Measurements from ENCODE around the gene KRTAP2-1.
"Not testable (repeated sequence)": the region's sequence is repeated elsewhere in the genome, so short reads cannot be mapped to it uniquely, and the experiment has no call there.

The KRTAP2-1 gene, protein sequence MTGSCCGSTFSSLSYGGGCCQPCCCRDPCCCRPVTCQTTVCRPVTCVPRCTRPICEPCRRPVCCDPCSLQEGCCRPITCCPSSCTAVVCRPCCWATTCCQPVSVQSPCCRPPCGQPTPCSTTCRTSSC

DNA sequence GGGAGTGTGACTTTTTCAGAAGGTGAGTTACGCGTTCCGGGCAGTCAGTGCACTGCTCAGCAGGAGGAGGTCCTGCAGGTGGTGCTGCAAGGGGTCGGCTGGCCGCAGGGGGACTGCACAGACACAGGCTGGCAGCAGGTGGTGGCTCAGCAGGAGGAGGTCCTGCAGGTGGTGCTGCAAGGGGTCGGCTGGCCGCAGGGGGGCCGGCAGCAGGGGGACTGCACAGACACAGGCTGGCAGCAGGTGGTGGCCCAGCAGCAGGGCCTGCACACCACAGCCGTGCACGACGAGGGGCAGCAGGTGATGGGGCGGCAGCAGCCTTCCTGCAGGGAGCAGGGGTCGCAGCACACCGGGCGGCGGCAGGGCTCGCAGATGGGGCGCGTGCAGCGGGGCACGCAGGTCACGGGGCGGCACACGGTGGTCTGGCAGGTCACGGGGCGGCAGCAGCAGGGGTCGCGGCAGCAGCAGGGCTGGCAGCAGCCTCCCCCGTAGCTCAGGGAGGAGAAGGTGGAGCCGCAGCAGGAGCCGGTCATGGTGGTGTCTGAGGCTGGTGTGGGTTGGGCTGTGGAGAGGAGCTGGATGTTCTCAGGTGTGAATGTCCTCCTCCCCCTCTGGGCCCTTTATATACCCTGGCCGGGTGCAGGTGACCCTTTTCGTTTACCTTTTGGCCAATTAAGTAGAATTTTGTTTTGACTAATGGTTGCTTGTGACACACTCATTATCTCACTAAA, at the start of gene KRTAP2-1:
Gene KRTAP2-1 (minus strand): TSS at position 582 of the 731 bp plus-strand sequence. CDS start 49 bp downstream, at position 533.
- DNase-seq, result not testable (repeated sequence)

DNA sequence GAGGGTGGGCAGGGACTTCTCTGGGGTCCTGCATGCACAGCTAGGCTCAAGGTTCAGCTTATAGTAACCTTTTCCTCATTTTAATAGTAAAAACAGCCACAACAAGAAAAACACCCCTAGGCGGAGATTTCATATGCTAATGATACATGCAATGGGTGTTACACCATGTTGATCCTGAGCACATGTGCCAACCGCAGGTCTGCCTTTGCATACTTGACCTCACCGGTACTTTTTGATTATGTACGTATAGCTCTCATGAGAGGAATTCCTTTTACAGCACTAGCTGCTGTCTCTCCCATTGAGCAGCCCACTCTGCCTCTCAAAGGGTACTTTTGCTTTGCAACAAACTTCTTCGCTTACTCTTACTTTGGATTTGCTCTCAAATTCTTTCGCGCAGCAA, 48.9 kb upstream of the KRTAP2-1 start:
- DNase-seq, result no peak

DNA sequence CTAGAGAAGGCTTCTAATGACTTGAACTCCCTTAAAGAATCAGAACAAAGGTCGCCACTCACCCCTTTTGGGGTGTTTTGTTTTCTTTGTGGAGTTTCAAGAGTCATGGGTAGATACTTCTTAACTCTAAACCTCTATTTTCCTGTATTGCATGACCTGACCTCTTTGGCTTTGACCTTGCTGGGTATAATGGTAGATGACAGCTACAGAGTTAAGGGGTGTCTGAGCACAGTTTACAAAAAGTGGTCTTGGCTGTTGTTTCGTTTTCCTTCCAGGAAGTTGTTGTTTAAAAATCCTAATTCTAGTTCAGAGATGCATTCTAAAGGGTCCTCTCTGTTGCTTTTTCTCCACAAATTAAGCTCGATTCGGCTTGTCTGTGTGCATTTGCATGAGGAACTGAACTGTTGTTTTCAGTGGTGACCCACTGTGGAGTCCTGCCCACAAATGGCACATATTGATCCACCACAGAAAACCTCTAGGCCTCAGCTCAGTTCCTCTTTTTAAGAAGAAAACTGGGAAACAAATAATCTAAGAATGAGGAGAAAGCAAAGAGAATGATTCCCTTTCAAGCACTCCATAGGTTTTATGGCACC, 41.7 kb upstream of the KRTAP2-1 start:
- not testable (repeated sequence) for DNase-seq

DNA sequence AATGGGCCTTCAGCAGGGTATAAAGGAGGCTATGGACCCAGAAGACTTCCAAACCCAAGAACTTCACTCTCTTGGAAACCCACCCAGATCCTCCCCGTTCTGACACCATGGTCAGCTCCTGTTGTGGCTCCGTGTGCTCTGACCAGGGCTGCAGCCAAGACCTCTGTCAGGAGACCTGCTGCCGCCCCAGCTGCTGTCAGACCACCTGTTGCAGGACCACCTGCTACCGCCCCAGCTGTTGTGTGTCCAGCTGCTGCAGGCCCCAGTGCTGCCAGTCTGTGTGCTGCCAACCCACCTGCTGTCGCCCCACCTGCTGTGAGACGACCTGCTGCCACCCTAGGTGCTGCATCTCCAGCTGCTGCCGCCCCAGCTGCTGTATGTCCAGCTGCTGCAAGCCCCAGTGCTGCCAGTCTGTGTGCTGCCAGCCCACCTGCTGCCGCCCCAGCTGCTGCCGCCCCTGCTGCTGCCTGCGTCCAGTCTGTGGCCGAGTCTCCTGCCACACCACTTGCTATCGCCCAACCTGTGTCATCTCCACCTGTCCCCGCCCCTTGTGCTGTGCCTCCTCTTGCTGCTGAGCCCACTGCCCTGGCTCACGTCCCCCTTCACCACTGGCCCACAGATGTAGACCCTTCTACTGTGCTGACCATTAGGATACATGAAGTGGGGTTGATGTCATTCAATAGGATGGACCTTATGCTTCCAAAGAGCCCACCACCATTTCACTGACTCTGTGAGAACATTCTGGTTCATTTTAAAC, 37.2 kb upstream of the KRTAP2-1 start, which contains the start of gene KRTAP4-7:
Gene KRTAP4-7 (plus strand): TSS at position 51 of the 757 bp plus-strand sequence. CDS start 57 bp downstream, at position 108.
- DNase-seq, result not testable (repeated sequence)

DNA sequence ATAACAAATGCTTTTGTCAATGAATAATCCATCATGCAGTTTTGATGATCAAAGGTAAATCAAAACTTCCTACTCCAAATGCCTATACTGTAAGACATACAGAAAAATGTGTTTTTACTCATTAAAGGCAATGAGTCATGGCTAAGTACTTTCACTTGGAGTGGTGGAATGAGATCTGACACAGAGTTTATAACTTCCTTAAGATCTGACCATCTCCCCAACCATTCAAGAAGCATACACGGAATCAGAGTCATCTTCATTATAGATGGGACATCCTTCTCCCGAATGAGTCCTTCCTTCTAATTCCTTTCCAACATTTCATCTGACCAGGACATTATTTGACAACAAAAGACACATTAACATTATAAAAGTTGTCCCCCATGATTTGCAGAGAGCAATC, 36.3 kb upstream of the KRTAP2-1 start:
- DNase-seq, result not testable (repeated sequence)

DNA sequence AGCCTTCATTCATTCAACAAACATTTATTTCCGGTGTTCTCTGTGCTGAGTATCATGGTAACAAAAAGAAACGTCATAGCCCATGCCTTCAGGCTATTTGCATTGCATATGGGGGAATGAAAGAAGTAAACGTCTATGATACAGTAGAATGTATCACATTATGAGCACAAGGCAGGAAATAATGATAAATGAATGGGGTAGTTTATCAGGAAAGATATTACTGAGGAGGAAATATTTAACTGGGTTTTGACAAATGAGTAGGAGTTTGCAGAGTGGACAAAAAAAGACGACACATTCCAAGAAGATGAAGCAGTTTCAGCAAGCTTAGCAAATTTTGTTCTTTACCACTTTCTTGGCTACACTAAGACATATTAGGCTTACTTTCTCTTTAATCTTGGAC, 35.5 kb upstream of the KRTAP2-1 start:
- no peak for DNase-seq

DNA sequence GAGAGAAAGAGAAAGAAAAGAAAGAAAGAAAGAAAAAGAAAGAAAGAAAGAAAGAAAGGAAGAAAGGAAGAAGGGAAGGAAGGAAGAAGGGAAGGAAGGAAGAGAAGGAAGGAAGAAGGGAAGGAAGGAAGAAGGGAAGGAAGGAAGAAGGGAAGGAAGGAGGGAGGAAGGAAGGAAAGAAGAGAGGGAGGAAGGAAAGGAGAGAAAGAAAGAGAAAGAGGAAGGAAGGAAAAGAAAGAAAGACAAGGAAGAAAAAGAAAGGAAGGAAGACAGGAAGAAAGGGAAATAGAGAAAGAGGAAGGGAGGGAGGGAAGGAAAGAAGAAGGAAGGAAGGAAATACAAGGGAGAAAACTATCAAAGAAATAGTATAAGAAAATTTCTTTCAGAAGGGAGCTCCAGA, 29.7 kb upstream of the KRTAP2-1 start:
- no peak for DNase-seq

DNA sequence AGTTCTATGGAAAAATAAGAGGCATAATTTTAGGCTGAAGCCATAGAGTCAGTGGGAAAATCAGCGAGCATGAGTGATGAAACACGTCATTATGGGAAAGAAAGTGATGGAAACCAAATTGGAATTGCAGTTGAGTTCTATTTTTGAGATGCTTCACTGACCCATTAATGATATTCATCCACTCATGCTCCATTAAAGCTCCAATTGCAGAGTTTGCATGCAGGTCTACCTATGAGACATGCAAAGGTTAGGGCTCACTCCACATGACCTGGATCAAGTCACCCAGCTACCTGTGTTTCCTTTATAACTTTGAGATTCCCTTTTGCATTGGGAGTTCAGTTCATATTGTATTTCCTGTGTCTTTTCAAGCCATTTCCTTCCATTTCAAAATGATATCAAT, 26.6 kb upstream of the KRTAP2-1 start:
- DNase-seq, result no peak

DNA sequence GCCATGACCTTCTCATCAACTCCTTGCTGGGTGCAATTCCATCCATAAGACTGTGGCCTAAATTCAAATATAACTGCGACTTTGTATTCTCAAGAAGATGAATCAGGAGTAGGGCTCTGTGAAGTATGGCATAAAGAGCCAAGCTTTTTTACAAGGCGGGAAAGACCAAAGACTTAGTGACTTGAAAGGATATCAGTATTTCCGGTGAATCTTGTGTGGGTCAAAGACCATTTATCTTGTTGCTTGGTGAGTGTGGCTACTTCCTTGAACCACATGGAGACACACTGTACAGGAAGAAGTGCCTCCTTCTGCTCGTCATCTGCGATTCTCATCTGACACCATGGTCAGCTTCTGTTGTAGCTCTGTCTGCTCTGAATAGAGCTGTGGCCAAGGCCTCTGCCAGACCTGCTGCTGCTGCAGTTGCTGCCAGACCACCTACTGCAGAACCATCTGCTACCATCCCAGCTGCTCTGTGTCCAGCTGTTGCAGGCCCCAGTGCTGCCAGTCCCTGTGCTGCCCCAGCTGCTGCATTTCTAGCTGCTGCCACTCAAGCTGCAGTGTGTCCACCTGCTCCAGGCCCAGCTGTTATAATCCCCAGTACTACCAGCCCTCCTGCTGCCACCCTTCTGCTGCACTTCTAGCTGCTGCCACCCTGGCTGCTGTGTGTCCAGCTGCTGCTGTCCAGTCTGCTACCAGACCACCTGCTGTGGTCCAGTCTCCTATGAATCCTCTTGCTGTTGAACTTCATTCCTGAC, 24.7 kb upstream of the KRTAP2-1 start:
- DNase-seq, result no peak

DNA sequence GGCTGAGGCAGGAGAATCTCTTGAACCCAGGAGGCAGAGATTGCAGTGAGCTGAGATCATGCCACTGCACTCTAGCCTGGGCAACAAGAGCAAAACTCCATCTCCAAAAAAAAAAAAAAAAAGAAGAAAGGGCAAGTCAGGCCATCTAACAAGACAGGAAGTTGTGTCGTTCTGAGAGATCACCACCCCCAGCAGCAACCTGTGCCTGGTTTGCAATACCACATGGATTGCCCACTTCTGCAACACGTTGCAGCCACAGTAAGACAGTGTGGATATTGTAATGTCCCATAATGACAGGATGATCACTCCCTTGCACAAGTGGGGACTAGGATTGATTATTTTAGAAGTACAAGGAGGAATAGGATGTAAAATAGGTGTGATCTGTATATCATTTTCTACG, 21.9 kb upstream of the KRTAP2-1 start:
- no peak for DNase-seq

DNA sequence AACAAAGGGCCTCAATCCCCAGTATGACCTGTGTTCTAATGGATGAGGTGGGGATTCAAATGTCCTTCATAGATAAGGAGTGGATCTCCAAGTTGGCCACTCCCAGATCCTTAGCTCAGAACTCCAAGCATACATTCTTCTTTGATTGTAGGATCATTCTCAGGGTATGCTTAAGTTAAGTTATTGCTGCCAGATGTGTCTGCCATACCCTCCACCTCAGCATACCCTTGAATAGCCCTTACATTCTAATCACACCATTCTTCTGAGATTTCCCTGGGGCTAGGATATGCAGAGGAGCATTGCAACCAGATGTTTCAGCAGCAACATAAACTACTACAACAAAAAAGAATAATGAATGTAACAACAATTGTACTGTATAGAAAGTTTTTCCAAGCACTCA, 20.2 kb upstream of the KRTAP2-1 start:
- DNase-seq, result no peak

DNA sequence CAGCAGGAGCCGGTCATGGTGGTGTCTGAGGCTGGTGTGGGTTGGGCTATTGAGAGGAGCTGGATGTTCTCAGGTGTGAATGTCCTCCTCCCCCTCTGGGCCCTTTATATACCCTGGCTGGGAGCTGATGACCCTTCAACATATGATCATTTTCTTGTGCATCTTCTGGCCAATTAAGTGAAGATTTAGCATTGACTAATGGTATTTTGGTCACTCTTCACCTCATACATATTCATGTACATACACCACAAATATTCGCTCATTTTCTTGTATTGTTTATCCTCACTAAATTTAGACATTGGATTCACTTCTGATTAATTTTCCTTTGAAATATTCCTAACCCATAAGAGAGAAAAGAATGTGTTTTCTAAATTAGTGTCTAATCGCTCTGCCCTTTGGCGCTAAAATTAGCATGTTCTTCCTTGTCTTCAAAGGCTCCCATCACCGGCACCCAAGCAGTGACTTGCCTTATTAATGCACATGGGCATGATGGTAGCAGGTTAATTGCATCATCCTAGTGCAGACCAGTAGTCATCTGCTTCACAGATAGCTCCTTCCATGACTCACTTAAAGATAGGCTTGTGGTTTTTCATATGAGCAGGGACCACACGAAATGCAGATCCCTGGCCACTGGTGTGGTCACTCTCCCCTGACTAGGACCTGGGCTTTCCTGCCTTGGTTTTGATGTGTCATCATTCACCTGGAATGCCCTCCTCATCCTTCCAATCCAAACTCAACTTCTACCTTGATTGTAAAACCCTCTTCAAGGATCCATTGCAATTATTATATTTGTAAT, 18.9 kb upstream of the KRTAP2-1 start, which contains the start of gene KRTAP2-4:
Gene KRTAP2-4 (minus strand): TSS at position 51 of the 796 bp plus-strand sequence. CDS start 34 bp downstream, at position 17.
- DNase-seq, result no peak

DNA sequence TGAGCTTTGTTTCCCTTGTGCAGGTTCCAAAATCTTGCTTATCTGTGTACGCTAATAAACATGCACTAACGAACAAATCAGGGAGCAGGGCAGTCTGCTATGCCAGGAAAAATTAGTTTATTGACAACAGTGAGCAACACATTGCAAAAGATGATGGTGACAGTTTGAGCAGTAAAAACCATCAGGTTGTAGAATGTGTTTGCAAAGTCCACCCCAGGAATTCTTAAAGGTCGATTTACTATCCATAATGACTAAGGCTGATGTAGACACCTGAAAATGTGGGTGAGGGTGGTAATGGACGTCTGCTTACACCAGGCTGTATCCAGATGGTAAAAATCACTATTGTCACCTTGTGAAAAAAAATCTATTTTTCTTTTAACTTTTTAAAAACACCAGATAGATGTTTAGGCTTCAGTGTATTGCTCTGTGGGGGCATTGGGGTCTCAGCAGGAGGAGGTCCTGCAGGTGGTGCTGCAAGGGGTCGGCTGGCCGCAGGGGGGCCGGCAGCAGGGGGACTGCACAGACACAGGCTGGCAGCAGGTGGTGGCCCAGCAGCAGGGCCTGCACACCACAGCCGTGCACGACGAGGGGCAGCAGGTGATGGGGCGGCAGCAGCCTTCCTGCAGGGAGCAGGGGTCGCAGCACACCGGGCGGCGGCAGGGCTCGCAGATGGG, 18.0 kb upstream of the KRTAP2-1 start:
- DNase-seq, result not testable (repeated sequence)

DNA sequence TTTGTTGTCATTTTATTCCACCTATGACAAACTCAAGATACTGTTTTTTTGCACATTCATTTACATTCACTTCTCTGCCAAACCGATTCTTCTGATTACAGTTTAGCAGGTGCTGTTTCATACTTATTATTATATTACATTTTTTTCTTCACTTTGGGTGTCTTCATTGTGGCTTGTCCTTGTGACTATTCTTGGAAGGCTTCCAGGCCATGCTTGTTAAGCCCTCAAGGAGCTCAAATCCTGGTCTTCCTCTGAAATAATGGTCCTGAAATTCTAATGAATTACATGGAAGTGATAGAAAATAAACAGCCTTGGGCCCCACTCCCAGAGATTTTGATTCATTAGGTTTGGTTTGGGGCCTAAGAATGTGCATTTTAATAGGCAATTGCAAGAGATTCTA, 17.2 kb upstream of the KRTAP2-1 start:
- DNase-seq, result no peak

DNA sequence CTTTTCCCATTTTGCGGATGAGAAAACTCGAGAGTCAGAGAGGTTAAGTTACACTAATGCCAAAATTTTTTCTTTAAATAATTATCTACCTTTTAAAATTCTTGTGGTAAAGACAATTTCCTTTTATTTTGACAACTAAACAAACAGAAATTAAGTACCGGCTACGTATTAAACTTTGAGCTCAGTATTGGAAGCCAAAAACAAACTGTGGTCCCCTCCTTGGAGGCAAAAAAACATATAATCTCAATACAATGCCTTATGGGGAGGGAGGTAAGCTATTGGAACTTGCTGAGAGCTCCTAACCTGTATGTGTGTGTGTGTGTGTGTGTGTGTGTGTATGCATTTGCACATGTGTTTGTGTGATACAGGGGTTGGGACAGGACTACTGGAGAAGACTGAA, 16.3 kb upstream of the KRTAP2-1 start:
- no peak for DNase-seq

DNA sequence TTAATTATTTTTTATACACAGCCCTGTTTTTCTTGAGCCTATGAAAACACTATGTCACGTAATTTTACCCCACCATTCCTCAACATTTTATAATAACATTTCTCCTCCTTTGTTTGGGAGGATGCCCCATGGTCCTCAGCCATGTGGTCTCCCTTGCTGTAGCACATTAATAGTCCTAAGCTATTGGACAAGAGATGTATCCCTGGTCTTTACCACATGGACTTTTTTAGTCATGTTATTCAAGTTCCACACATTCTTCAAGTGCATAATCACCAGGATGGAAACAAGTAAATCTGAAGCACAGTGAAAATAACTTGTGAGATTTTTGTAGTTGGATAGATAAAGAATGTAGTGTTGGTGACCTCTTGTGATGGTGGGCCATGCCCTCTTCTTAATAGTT, 14.8 kb upstream of the KRTAP2-1 start:
- no peak for DNase-seq

DNA sequence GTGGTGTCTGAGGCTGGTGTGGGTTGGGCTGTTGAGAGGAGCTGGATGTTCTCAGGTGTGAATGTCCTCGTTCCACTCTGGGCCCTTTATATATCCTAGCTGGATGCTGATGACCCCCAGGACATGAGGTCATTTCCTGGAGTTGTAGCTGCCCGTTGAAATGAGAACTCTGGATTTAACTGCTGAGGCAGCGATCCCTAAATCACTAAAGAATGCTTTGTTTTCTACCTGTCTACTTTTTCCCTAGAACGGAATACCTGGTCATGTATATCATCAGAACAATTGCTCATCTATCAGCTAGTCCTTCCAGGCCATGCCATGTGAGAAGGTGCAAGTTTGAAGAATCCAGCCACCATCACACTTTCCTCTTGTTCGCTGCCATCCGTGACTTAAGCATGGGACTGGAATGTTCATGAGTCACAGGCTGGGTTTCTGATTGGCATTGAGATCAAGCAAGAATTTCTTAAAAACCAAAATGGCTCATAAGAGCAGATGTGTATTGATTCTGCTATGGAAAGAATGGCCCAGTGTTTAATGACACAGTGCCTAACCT, 13.0 kb upstream of the KRTAP2-1 start, which contains the start of gene KRTAP2-3:
Gene KRTAP2-3 (minus strand): TSS at position 63 of the 553 bp plus-strand sequence. CDS start 64 bp downstream, outside the sequence.
- no peak for DNase-seq

DNA sequence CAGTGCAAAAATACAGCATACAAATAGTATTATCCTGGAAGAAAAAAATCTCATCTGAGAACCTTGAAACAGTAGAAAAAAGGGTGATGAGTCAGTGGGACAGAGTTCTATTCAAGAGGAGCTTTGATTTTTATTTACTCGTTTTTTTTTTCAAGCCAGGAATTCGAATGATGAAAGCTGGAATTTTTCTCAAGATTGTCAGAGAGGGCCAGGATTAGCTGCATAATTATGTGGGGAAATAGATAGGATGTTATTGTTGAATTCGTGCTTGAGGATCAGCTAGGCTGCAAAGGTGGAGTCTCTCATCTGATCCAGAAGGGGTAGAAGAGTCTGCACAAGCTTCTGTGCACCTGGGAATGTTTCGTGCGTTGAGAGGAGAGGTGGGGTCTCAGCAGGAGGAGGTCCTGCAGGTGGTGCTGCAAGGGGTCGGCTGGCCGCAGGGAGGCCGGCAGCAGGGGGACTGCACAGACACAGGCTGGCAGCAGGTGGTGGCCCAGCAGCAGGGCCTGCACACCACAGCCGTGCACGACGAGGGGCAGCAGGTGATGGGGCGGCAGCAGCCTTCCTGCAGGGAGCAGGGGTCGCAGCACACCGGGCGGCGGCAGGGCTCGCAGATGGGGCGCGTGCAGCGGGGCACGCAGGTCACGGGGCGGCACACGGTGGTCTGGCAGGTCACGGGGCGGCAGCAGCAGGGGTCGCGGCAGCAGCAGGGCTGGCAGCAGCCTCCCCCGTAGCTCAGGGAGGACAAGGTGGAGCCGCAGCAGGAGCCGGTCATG, 12.3 kb upstream of the KRTAP2-1 start:
- DNase-seq, result not testable (repeated sequence)

DNA sequence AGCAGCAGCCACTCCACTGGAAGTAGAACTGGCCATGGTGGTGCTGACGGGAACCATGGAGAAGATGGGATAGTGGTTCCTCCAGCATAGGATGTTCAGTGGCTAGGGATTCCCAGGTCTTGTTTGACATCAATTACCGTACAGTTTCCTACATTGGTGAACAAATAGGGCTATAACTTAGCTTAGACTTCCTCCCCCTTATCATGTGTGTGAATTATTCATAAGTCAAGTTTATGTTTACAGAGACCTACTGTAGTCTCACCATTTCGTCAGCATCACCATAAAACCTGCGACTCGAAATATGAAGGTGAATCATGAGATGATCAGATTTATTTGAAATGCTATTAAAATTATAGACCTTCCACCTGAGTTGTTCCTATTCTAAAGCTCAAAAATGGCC, 11.6 kb upstream of the KRTAP2-1 start:
- DNase-seq, result no peak

DNA sequence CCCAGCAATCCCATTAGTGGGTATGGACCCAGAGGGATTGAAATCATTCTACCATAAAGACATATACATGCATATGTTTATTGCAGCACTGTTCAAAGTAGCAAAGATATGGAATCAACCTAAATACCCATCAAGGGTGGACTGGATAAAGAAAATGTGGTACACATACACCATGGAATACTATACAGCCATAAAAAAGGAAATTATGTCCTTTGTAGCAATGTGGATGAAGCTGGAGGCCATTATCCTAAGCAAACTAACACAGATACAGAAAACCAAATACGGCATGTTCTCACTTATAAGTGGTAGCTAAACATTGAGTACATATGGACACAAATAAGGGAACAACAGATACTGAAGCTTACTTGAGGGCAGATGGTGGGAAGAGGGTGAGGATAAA, 10.4 kb upstream of the KRTAP2-1 start:
- no peak for DNase-seq

All from NCI-H446 treated with DMSO at 0.1 percent for 48 hours (cell line).